SU-DHL-6 (cell line): ENCODE data around the gene CCDC85A.

Source experiments
- H2AFZ ChIP-seq: fragments of 200-600 bp; sonication (generic); 2 replicates; pipeline ENCODE4 v1.6.1; 2014; ENCODE audit warnings: low read depth, mild to moderate bottlenecking, moderate library complexity, mixed read lengths, antibody characterized with exemption, low read length; ENCODE audit not compliant: severe bottlenecking
- H3F3A ChIP-seq: fragments of 200-600 bp; shearing (Covaris generic); 2 replicates; pipeline ENCODE4 v1.6.0; 2016; ENCODE audit warnings: antibody characterized with exemption, mild to moderate bottlenecking; ENCODE audit not compliant: insufficient read depth
- H3K27ac ChIP-seq: fragments of 200-600 bp; sonication (generic); 2 replicates; pipeline ENCODE4 v1.5.1; 2016; ENCODE audit warnings: low read depth, mild to moderate bottlenecking, low read length, moderate library complexity, mixed read lengths
- H3K27me3 ChIP-seq: fragments of 200-600 bp; sonication (generic), shearing (Covaris generic); 2 replicates; pipeline ENCODE4 v1.6.0; 2014; ENCODE audit warnings: mild to moderate bottlenecking, low read length
- H3K36me3 ChIP-seq: fragments of 200-600 bp; sonication (generic); 2 replicates; pipeline ENCODE4 v1.6.1; 2014; ENCODE audit warnings: mild to moderate bottlenecking, low read length, mixed read lengths
- H3K4me2 ChIP-seq: fragments of 300-600, 200-600 bp; shearing (Covaris generic), sonication (generic); 2 replicates; pipeline ENCODE4 v1.6.0; 2014; ENCODE audit warnings: low read length, low read depth, mild to moderate bottlenecking; ENCODE audit not compliant: poor library complexity, severe bottlenecking
- H3K4me3 ChIP-seq: fragments of 200-600 bp; sonication (generic); 2 replicates; pipeline ENCODE4 v1.5.1; 2014; ENCODE audit warnings: antibody characterized with exemption, low read length, mild to moderate bottlenecking, mixed read lengths; ENCODE audit not compliant: insufficient read depth, poor library complexity, severe bottlenecking
- H3K79me2 ChIP-seq: fragments of 200-600 bp; sonication (generic); 2 replicates; pipeline ENCODE4 v1.6.1; 2014; ENCODE audit warnings: mild to moderate bottlenecking, low read length, moderate library complexity; ENCODE audit not compliant: insufficient read depth
- H3K9ac ChIP-seq: fragments of 200-600 bp; sonication (generic); 2 replicates; pipeline ENCODE4 v1.7.0; 2014; ENCODE audit warnings: mild to moderate bottlenecking, low read length
- H3K9me2 ChIP-seq: fragments of 200-600 bp; sonication (generic); replicated peaks from 2 replicates; pipeline ENCODE4 v1.6.1; 2014; ENCODE audit warnings: low read length; ENCODE audit not compliant: insufficient read depth
- H3K9me3 ChIP-seq: fragments of 200-600 bp; sonication (generic); 2 replicates; pipeline ENCODE4 v1.6.1; 2014; ENCODE audit warnings: low read length, mixed read lengths; ENCODE audit not compliant: insufficient read depth
- H4K20me1 ChIP-seq: fragments of 200-600 bp; sonication (generic); 2 replicates; pipeline ENCODE4 v1.6.1; 2014; ENCODE audit warnings: low read depth, mild to moderate bottlenecking, antibody characterized with exemption, low read length, moderate library complexity, mixed read lengths
- EZH2phosphoT487 ChIP-seq: fragments of 200-600 bp; sonication (generic), shearing (Covaris generic); conservative IDR thresholded peaks from 2 replicates; pipeline ENCODE4 v1.6.1; 2018; ENCODE audit warnings: mild to moderate bottlenecking, antibody characterized with exemption, low read length, moderate library complexity, mixed read lengths
- TF ChIP-seq, protein P1 (sequence below): fragments of 200-600 bp; sonication (generic); IDR thresholded peaks from one replicate; pipeline ENCODE4 v1.5.1; 2017; ENCODE audit warnings: antibody characterized with exemption, mild to moderate bottlenecking, low read length, moderate library complexity; ENCODE audit not compliant: insufficient read depth, poor library complexity, severe bottlenecking

Gene CCDC85A

GRCh38 chr2:56195563-56195962, 11.8 kb downstream of the CCDC85A start:
- no peak overlapping the region for H2AFZ ChIP-seq
- H3K27ac ChIP-seq: no peak overlapping the region
- no peak overlapping the region for H3K9ac ChIP-seq
- H3K4me3 ChIP-seq: no peak overlapping the region
- H3K79me2 ChIP-seq: no peaks in the 10 kb centered on the region
- H3K27me3 ChIP-seq: no peaks in the 10 kb centered on the region
- H3K4me2 ChIP-seq: no peak overlapping the region
- no peaks in the 10 kb centered on the region for H4K20me1 ChIP-seq
- no peaks in the 10 kb centered on the region for H3K9me3 ChIP-seq
- H3K36me3 ChIP-seq: no peaks in the 10 kb centered on the region
- no peaks in the 10 kb centered on the region for H3K9me2 ChIP-seq
- TF ChIP-seq, protein P1, sequence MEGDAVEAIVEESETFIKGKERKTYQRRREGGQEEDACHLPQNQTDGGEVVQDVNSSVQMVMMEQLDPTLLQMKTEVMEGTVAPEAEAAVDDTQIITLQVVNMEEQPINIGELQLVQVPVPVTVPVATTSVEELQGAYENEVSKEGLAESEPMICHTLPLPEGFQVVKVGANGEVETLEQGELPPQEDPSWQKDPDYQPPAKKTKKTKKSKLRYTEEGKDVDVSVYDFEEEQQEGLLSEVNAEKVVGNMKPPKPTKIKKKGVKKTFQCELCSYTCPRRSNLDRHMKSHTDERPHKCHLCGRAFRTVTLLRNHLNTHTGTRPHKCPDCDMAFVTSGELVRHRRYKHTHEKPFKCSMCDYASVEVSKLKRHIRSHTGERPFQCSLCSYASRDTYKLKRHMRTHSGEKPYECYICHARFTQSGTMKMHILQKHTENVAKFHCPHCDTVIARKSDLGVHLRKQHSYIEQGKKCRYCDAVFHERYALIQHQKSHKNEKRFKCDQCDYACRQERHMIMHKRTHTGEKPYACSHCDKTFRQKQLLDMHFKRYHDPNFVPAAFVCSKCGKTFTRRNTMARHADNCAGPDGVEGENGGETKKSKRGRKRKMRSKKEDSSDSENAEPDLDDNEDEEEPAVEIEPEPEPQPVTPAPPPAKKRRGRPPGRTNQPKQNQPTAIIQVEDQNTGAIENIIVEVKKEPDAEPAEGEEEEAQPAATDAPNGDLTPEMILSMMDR: no peak
- TF ChIP-seq EZH2phosphoT487: no peak
- H3F3A ChIP-seq: no peaks in the 10 kb centered on the region

DNA sequence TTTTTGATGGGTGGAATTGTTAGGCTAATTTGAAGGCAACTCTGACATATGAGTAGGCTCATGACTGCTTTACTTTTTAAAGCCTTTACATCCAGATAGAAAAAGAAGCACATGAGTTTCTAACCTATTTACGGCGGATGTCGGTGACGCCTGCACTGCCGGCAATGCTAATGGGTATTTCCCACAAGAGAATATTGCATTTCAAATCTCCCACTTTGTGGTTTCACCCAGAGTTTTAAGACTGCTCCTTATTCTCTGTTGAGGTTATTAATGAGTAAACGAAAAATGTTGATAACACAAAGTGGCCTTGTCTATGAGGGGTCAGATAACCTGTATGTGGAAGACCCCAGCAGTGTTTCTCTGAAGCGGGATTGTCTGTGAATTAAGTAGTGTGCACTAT, 14.0 kb downstream of the CCDC85A start:
- Histone ChIP-seq H3K4me3 (no peak overlapping the region), H2AFZ (no peak overlapping the region)

GRCh38 chr2:56198936-56199335, 15.1 kb downstream of the CCDC85A start:
- no peaks in the 10 kb centered on the region for H3K9me2 ChIP-seq
- H3K27ac ChIP-seq: no peak overlapping the region
- H3K36me3 ChIP-seq: no peaks in the 10 kb centered on the region
- H3K79me2 ChIP-seq: no peaks in the 10 kb centered on the region
- no peaks in the 10 kb centered on the region for H3K9me3 ChIP-seq
- no peak overlapping the region for H3K4me3 ChIP-seq
- no peak overlapping the region for H2AFZ ChIP-seq
- no peak for TF ChIP-seq EZH2phosphoT487
- TF ChIP-seq, protein P1: no peak
- H3K9ac ChIP-seq: no peak overlapping the region
- H3F3A ChIP-seq: no peaks in the 10 kb centered on the region
- no peak overlapping the region for H3K4me2 ChIP-seq
- H4K20me1 ChIP-seq: no peaks in the 10 kb centered on the region
- H3K27me3 ChIP-seq: no peaks in the 10 kb centered on the region

More for the DNA sequence above, 14.0 kb downstream of the CCDC85A start:
- Histone ChIP-seq H4K20me1 (no peaks in the 10 kb centered on the region), H3K9ac (no peak overlapping the region), H3K4me2 (no peak overlapping the region), H3K27ac (no peak overlapping the region), H3F3A (no peaks in the 10 kb centered on the region), H3K27me3 (no peaks in the 10 kb centered on the region), H3K79me2 (no peaks in the 10 kb centered on the region), H3K9me2 (no peaks in the 10 kb centered on the region), H3K9me3 (no peaks in the 10 kb centered on the region), H3K36me3 (no peaks in the 10 kb centered on the region)
- no peak for TF ChIP-seq EZH2phosphoT487
- TF ChIP-seq, protein P1: no peak
